Loucy (cell line): ENCODE measurements around the gene SOX8.

Experiments
- CTCF ChIP-seq: fragments of 200-600 bp; sonication (generic); conservative IDR thresholded peaks from 2 replicates; pipeline ENCODE4 v1.5.1; 2014; ENCODE audit warnings: mild to moderate bottlenecking, antibody characterized with exemption, low read length
- EZH2phosphoT487 ChIP-seq: fragments of 200-600 bp; IDR thresholded peaks from 2 replicates; pipeline ENCODE4 v1.6.1; 2018; ENCODE audit warnings: antibody characterized with exemption, mild to moderate bottlenecking, moderate library complexity, borderline replicate concordance

GRCh38 chr16:972316-973002 lies 9.1 kb upstream of the SOX8 start:
- no peak for TF ChIP-seq CTCF
- TF ChIP-seq EZH2phosphoT487 = no peak
